Upper lobe of left lung (tissue), 4 donors: ENCODE results near the gene YJEFN3.

Experiments
- POLR2A ChIP-seq, 4 donors: fragments of 450-650 bp; IDR thresholded peaks; one replicate each; pipeline ENCODE4 v1.5.1; 2016 to 2017; ENCODE audit warnings: antibody characterized with exemption in 4 of 4, mild to moderate bottlenecking in 2 of 4
- POLR2AphosphoS5 ChIP-seq, 2 donors: sonication (generic); formaldehyde crosslinking; IDR thresholded peaks; one replicate each; pipeline ENCODE4 v1.5.1; 2017; ENCODE audit warnings: antibody characterized with exemption in 2 of 2
- TF ChIP-seq, protein P1 (sequence below), 6 experiments: fragments of 450-650 bp in 4 of 6; fragments of 200-600 bp in 2 of 6; sonication (generic) in 2 of 6; IDR thresholded peaks; one replicate each; pipeline ENCODE4 v1.5.1; 2016 to 2019; ENCODE audit warnings: antibody characterized with exemption in 6 of 6

DNA sequence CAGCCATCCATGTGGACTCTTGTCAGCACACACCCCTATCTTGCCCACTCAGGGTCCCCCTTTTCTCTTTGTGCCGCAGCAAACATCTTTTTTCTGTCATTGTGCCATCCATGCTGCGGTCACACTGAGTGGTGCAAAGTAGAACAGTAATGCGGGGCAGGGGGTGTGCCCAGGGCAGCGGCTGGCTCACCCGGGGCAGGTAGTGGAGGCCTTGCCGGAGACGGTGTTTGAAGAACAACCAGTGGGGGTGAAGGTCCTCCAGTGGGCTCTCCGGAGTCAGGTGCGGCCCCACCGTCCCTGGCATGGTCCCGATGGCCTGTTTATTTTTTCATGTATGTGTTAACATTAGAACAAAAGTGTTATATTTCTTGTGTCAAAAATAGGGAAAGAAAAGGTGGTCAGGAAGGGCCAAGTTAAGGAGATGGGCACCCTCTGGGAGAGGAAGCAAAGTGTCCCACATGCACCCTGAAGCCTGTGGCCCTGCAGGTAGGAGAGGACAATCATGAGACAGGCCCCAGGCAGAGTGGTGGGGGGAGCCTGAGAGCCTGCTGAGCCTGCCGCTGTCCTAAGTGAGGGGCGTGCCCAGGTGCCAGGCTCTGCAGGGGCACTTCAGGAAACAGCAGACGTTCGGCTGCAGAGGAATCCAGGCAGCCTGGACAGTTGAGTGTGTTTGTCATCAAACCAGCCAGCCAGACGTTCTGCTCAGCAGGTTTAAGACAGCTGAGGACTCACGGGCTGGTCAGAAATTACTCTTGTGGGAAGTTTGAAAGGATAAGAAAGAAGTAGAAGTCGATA is 25.7 kb upstream of the YJEFN3 start:
- no peak for TF ChIP-seq POLR2A (IDR thresholded peaks at IDR 0.05)
- TF ChIP-seq, protein P1, sequence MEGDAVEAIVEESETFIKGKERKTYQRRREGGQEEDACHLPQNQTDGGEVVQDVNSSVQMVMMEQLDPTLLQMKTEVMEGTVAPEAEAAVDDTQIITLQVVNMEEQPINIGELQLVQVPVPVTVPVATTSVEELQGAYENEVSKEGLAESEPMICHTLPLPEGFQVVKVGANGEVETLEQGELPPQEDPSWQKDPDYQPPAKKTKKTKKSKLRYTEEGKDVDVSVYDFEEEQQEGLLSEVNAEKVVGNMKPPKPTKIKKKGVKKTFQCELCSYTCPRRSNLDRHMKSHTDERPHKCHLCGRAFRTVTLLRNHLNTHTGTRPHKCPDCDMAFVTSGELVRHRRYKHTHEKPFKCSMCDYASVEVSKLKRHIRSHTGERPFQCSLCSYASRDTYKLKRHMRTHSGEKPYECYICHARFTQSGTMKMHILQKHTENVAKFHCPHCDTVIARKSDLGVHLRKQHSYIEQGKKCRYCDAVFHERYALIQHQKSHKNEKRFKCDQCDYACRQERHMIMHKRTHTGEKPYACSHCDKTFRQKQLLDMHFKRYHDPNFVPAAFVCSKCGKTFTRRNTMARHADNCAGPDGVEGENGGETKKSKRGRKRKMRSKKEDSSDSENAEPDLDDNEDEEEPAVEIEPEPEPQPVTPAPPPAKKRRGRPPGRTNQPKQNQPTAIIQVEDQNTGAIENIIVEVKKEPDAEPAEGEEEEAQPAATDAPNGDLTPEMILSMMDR (IDR thresholded peaks at IDR 0.05), result no peak
- no peak for TF ChIP-seq POLR2AphosphoS5 (IDR thresholded peaks at IDR 0.05)
